HG03139 (cell line): Measurements from ENCODE around the gene DNAJB6.

Experiments
- ATAC-seq: cut with Tn5 transposase; IDR thresholded peaks from one replicate; pipeline ENCODE4 v1.9.1; 2021; ENCODE audit not compliant: unreplicated experiment

DNAJB6 gene

DNA sequence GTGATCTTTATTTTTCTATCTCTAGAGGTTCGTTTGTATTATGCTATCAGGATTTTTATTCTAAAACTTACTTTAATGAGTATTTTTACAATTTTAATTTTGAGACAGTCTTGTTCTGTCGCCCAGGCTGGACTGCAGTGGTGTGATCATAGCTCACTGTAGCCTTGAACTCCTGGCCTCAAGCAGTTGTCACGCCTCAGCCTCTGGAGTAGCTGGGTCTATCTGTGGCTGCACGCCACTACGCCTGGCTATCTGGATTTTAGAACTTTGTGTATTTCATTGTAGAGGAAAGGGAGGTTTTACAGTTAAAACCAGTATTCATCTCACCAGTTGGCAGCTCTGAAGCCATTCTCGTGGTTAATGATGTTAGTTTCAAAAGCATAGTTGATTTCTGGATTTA, 25.9 kb downstream of the DNAJB6 start:
- no peak for ATAC-seq

DNA sequence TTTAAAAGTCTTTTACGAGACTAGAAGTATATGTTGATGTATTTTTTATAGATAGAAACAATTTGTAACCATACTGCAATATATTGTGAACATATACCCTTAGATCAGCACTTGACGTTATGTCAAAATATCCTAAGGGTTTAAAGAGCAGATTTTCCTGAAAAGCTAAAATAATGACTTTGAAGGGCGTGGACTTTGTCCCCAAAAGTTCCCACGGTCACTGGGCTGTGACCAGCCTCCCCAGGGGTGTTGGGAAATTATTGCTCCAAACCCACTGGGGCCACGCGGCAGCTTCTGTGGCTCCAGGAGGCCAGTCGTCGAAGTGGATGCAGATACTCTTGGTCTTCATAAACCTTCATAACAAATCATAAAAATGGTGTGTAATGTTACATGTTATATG, 29.9 kb downstream of the DNAJB6 start:
- no peak for ATAC-seq

DNA sequence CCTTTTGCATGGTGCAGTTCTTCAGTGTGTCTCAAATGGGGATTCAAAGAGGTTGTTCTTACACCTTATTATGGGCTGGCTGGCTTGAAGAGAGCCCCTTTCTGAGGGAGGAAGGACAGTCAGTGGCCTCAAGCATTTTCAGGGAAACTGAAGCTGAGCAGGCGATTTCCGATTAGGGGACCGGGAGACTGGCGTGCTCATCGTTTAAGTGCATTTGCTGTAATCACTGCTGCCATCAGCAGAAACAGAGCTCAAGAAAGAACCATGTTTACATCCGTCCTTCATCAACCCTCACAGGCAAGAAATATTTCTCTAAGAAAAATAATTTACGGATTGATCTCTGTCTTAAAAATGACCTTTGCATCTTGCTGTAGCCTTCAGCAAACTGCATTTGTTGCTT, 32.2 kb downstream of the DNAJB6 start:
- no peak for ATAC-seq

DNA sequence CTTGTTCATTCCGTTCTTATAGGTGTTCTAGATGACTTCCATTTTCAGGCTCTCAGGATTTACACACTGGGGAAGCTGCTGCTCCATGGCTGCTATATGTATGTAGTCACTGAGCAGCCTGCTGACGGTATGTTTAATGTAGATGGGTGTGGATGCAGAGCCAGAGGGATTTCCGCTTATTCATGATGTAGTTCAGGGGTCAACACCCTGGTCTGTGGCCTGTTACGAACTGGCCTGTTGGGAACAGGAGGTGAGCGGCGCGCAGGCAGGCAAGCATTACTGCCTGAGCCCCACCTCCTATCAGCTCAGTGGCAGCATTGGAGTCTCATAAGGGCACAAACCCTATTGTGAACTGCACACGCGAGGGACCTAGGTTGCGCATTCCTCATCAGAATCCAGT, 33.9 kb downstream of the DNAJB6 start:
- ATAC-seq, result no peak

DNA sequence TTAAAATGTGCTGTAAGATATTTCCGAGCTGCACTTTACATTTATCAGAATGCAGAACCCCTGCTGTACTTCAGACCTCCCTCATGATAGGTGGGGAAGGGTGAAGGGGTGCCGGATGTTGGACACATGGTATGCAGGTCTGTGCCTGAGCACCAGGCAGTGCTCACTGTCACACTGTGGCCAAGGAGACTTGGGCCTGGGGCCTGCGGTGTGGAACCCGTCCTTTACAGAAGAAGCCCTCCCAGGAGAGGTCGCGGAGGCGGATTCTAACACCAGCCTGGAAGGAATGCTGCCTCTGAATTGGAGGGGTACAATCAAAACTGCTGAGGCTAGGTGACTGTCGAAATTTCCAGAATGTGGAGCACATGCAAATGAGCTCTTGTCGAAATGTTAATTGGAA, 34.5 kb downstream of the DNAJB6 start:
- no peak for ATAC-seq

DNA sequence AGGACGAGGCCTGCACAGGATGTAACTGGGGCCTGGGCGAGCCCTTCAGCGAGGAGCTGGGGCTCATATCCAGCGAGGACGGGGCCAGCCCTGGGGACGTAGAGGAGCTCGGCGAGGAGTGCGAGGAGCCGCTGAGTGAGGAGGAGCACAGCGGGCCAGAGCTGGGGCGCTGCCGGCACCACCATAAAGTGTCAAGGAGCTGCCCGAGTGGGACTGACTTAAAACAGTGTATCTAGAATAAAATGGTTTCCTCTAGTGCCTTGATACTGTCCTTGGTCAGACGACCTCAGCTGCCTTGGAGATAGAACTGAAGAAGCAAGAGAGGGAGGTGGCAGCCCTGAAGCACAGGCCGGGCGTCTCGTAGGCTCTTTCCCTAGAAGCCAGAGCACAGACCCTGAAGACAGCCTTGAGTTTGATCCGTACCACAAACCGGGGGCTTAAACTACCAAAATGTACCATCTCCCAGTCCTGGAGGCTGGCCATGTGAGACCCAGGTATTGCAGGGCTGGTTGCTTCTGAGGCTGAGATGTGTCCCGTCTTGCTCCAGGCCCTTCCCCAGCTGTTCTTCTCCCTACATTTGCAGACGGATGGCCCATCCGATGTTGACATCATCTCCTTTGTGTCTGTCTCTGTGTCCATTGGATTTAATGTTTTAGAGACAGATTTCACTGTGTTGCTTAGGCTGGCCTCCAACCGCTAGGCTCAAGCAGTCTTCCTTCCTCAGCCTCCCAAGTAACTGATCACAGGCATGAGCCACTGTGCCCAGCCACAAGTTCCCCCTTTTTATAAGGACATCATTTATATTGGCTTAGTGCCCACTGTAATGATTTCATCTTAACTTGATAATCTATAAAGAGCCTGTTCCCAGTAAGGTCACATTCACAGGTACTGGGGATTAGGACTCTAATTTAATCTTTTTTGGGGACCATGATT, 35.8 kb downstream of the DNAJB6 start:
- no peak for ATAC-seq

DNA sequence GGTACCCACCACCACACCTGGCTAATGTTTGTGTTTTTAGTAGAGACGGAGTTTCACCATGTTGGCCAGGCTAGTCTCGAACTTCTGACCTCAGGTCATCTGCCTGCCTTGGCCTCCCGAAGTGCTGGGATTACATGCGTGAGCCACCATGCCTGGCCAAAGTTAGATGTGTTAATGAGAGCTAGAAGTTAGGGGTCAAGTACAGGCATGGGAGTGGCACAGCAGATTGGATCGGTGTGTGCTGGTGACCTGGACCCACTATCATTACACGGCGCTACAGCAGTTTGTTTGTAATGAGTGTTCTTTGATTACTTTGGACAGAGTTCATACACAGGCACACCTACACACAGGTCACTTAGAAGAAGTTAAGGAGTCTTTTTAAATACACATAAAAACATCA, 36.7 kb downstream of the DNAJB6 start:
- no peak for ATAC-seq

DNA sequence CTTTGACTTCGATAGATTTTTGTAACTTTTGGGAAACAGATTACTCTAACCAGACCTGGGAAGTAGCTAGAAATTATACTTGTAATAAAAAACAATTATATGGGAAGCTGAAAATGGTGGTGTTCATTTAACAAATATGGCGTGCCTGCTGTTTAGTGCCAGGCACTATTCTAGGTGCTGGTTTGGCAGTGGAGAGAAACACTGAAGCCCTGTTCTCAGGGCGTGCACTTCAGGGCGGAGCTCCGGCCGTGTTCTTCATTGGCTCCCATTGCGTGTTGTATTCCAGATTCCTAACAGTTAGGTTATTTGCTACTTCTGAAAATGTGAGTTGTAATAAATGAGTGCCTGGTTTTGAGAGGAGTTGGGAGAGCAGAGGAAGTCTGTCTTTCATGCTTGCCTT, 38.6 kb downstream of the DNAJB6 start:
- no peak for ATAC-seq

DNA sequence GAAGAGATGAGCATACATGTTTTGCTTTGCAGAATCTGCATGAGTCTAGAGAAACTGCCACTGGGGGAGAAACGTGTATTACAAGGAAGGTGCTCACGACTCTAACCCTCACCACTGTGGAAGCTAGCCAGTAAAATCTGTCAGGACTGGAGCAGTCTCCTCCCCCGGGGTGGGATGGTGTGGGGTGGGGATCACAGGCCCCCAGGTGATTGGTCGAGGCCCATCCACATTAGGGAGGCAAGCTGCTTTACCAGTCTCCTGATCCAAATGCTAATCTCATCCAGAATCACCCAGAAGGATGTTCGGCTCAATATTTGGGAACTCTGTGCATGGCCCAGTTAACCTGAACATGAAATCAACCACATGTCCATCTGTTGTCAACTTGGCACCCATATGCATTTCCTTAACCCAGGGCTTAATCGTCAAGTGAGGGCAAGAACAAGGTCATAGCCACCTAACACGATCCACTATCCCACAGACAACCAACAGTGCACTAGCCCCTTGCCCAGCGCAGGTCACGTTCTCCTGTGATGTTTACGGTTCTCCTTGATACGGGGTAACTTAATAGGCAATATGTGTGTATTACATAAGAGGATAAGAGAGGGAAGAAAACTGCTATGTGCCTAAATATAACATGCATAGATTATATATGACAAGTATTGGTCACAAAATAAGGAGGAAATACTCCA, 40.8 kb downstream of the DNAJB6 start:
- no peak for ATAC-seq

DNA sequence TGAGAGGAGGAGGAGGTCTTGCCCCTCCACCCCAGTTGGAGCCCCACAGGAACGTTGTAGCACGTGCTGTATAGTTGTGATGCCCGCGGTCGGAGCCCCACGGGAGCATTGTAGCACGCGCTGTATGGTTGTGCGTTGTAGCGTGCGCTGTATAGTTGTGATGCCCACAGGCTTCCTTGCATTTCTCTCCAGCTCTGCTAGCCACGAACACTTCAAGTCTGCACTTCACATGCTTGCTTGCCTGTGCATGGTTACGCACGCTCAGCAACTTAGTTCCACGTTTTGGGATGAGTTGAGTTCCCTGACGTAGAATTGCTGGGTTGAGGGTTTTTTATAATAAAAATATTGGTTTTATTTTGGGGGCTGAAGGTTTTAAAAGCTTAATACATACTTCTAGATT, 41.6 kb downstream of the DNAJB6 start:
- ATAC-seq, result no peak

DNA sequence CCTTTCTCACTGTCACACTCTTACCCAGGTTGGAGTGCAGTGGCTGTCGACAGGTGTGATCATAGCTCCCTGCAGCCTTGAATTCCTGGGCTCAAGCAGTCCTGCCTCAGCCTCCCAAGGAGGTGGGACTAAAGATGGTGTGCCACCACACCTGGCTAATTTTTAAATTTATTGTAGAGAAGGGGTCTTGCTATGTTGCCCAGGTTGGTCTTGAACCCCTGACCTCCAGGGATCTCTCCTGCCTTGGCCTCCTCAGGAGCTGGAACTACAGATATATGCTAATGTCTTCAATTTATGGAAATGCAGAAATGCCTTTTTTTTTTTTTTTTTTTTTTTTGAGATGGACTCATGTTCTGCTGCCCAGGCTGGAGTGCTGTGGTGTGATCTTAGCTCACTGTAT, 42.7 kb downstream of the DNAJB6 start:
- no peak for ATAC-seq

DNA sequence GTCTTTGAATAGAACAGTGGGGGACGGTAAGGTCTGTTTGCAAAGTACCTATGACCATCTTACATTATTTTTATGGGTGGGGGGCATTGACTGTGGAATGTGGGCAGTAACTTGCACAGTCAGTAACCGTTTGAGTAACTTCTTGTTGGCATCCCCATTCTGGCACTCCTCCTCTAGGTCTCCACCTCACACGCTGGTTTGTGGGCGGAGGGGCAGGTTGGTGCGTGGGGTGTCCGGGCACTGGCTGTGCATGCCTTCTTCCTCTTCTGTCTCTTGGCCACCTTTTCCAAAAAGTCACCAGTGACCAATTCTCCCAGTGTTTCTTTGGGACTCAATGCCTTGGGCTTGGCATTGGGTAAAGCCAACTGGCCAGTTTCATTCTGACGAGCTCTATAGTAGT, 43.6 kb downstream of the DNAJB6 start:
- no peak for ATAC-seq

DNA sequence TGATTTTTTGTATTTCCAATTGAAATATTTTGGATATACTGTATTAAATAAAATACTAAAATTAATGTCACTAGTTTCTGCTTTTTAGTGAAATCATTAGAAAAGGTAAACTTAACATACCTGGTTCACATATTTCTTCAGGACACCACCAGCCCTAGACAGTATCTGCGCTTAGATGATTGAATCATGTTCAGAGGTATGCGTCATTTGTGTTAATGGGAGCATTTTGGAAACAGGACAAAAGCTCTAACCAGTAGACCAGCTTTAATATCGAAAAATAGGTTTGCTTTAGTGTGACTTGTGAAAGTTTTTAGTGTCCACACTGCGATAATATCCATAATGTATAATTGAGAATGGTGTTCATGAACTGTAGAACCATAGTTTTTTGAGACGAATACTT, 47.1 kb downstream of the DNAJB6 start:
- ATAC-seq, result no peak

DNA sequence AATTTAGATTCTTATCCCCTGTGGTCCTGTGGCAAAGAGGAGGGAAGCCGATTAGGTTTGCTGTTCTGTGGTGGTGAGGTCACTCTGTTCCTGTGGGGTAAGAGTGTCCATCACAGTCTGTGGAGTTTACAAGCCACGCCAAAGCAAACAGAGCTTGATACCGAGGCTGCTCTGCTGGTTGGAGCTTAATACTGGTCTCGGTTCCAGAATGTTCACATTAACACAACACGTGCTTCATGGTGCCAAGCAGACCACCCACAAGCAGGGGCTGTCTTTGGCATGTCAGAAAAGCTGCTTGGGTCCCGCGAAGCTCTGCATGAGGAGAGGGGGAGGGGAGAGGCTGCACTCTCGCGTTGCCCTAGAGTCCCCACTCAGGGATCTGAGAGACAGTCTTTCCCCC, 47.5 kb downstream of the DNAJB6 start:
- ATAC-seq, result no peak

DNA sequence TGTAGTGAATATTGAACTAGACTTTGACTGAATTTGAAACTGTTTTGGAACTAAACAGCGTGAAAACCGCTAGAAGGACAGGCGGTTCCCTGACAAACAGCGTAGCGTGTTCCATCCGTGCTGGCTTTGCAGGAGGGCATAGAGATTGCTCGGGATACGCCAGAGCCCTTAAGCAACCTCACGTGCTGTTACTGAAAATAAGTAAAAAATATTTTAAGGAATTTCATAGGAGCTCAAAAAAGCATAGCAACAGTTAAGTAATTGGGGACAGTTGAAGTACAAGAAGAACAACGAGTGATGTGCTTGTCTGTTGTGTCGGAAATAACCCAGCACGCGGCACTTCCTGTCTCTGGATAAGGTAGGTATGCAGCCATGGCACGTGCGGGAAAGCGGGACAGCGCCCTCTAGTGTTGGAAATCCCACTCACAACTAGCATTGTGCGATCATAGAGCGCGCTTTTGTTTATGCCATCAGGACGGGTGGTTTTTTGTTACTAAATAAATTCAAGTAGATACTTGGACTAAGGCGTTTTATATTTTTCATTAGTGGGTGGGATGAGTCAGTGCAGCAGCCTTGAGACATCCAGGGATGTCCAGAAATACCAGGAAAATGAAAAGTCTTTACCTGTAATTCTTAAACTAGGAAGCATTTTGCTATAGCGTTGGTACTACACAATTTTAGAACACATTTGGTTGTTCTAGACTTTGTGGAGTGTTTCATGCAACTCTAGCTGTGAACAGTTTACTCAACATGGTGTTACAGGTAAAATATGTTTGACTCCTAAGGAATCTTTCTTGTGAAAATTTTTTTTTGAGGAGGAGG, 50.4 kb downstream of the DNAJB6 start:
- peak; percentile 82 for ATAC-seq

DNA sequence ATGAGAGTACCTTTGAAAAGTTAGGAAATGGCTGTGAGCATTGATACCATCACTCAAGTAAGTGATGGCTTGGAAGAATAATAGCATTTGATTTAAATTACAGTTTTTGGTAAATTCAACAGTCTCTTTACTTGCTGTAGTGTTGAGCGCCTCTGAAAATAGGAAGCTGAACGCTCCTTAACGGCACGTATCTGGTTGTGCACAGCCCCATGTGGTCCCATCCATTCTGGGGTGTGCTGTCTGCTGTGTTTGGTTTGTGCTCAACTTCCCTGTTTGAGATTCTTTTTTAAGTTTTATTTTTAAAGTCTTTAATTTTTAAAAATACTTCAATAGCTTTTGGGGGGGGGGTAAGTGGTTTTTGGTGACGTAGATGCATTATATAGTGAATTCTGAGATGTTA, 51.5 kb downstream of the DNAJB6 start:
- ATAC-seq, result no peak

DNA sequence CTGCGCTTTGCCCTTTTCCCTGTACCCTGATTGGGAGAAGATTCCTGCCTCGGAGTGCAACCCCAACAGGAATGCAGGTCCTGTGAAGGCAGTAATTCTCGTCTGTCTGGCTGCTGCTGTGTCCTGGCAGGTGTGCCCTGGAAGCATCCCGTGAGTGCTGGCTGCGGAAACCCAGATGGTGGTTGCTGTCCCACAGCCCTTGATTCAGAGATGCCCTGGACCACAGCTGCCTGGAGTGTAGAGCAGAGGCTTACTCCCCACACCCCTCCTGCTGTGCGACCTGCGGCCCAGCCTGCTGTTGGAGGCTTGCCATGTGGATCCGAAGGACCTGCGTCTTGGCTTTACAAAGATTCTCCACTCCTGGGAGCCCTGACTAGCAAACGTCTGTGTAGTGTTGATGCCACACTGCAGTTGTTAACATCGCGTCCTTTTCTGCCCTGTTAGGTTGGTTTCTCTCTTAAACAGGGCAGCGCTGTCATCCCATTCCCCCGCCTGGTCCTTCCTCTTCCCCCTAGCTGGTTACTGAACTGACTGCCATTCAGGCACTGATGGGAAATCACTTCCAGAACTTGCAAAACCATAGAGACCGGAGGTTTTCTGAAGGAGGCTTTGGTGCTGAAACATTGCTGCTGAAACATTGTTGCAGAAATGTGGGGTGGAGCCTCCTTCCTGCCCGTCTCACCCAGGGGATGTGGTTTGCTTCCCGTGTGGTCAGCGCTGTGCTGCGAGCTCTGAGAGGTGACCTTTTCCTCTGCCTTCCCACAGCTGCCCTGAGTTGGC, 53.3 kb downstream of the DNAJB6 start:
- no peak for ATAC-seq

DNA sequence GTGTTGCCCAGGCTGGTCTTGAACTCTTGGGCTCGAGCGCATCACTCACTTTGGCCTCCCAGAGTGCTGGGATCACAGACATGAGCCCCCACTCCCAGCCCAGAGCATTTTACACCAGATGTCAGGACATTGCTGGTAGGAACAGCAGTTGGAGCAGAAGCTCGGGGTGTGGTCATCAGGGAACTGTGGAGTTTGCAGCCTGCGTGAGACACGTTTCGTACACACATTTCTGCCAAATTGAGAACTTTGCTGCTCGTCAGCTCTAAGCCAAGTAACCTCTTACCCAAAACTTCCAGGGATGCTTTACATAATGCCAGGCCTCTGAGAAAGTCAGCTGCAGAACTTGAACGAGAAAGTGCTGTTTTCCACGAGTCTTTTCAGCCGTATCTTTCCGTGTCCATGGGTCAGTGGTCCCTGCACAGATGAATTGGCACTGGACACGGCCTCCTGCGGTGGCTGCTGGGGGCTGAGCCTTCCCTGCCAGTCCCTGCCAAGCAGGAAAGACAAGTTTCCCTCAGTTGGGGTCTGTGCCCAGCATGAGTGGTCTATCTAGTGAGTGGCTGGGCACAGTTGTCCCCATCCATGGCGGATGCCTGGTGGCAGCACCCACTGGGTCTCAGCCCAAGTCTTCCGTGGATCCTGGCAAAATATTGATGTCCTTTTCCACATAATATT, 54.4 kb downstream of the DNAJB6 start:
- ATAC-seq, result no peak

DNA sequence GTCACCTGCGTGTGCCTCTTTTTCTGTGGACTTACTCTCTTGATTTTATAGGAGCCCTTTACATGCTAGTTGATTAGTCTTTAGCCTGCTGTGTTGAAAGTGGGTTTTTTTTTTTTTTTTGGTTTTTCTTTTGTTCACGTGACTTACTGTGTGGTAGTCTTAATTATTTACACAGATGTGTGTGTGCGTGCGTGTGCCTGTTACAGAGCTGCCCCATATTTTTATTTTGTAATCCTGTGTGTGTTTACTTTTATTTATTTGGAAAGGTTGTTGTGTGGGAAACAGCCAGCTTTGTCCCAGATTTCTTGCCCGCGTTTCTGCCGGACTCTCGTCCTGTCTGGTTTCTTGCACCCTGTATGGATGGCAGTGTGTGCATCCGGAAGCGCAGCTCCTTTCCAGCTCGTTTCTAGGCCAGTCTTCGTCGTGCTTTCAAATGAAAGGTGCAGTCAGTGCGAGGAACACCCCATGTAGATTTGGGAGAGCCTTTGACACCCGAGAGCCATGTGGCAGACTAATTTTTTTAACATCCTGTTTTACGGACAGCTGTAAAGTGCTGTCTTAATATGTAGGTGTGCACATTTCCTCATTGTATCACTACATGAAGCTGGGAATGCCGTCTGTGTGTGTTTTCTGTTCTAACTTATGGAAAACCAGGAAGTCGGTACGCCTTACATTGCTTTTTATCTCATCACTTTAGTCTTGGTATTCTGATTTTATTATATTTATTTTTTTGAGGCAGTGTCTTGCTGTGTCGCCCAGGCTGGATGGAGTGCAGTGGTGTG, 55.6 kb downstream of the DNAJB6 start:
- ATAC-seq, result no peak
